ENCODE measurements around the gene AGXT2. TPM values are rescaled to one million over a fixed set of nuclear protein-coding genes. Genes with fewer than 3 reads are reported as not detected.
"Not testable (repeated sequence)": the region's sequence is repeated elsewhere in the genome, so short reads cannot be mapped to it uniquely, and the experiment has no call there.

The AGXT2 gene
- total RNA-seq, 1 donor from 2014 or later: not detected

- no peak overlapping the region for H3K27ac Mint-ChIP-seq
- H3K36me3 Mint-ChIP-seq (ENCODE audit: insufficient read depth): no peaks in the 10 kb centered on the region
- H3K4me1 Mint-ChIP-seq (ENCODE audit: low read depth): peaks cover 6% of the 10 kb centered on the region
- DNase-seq (ENCODE audit: low spot score, unreplicated experiment): no peak
- H3K9me3 Mint-ChIP-seq (ENCODE audit: low read depth): peaks cover 3% of the 10 kb centered on the region
- no peak overlapping the region for H3K4me3 Mint-ChIP-seq (ENCODE audit: low read depth)
- TF ChIP-seq CTCF (IDR thresholded peaks at IDR 0.05; ENCODE audit: unreplicated experiment): no peak
- no peaks in the 10 kb centered on the region for H3K27me3 Mint-ChIP-seq
Observed at GRCh38 chr5:34977934-34978613, 69.7 kb downstream of the AGXT2 start.

GRCh38 chr5:34976347-34976746, 71.4 kb downstream of the AGXT2 start:
- Mint-ChIP-seq H3K27me3 (no peaks in the 10 kb centered on the region), H3K9me3 (ENCODE audit: low read depth) (no peaks in the 10 kb centered on the region), H3K4me1 (ENCODE audit: low read depth) (peaks cover 6% of the 10 kb centered on the region), H3K4me3 (ENCODE audit: low read depth) (no peak overlapping the region), H3K36me3 (ENCODE audit: insufficient read depth) (no peaks in the 10 kb centered on the region), H3K27ac (no peak overlapping the region)
- no peak for TF ChIP-seq CTCF (IDR thresholded peaks at IDR 0.05; ENCODE audit: unreplicated experiment)
- no peak for DNase-seq (ENCODE audit: low spot score, unreplicated experiment)

- not testable (repeated sequence) for H3K27me3 Mint-ChIP-seq; H3K4me3 Mint-ChIP-seq (ENCODE audit: low read depth); DNase-seq (ENCODE audit: low spot score, unreplicated experiment); H3K4me1 Mint-ChIP-seq (ENCODE audit: low read depth); H3K27ac Mint-ChIP-seq; H3K36me3 Mint-ChIP-seq (ENCODE audit: insufficient read depth); H3K9me3 Mint-ChIP-seq (ENCODE audit: low read depth)
Observed at GRCh38 chr5:34971655-34972054, 76.1 kb downstream of the AGXT2 start.

- no peak overlapping the region for H3K27ac Mint-ChIP-seq
- no peak for TF ChIP-seq CTCF (IDR thresholded peaks at IDR 0.05; ENCODE audit: unreplicated experiment)
- peaks cover 13% of the 10 kb centered on the region for H3K36me3 Mint-ChIP-seq (ENCODE audit: insufficient read depth)
- peaks cover 12% of the 10 kb centered on the region for H3K9me3 Mint-ChIP-seq (ENCODE audit: low read depth)
- H3K27me3 Mint-ChIP-seq: no peaks in the 10 kb centered on the region
- peaks cover 3% of the 10 kb centered on the region for H3K4me1 Mint-ChIP-seq (ENCODE audit: low read depth)
- H3K4me3 Mint-ChIP-seq (ENCODE audit: low read depth): no peak overlapping the region
- no peak for DNase-seq (ENCODE audit: low spot score, unreplicated experiment)
Observed at GRCh38 chr5:34970552-34970951, 77.2 kb downstream of the AGXT2 start.

- no peak for DNase-seq (ENCODE audit: low spot score, unreplicated experiment)
- no peak overlapping the region for H3K27ac Mint-ChIP-seq
- no peaks in the 10 kb centered on the region for H3K27me3 Mint-ChIP-seq
- no peaks in the 10 kb centered on the region for H3K4me1 Mint-ChIP-seq (ENCODE audit: low read depth)
- peaks cover 15% of the 10 kb centered on the region for H3K36me3 Mint-ChIP-seq (ENCODE audit: insufficient read depth)
- no peak overlapping the region for H3K4me3 Mint-ChIP-seq (ENCODE audit: low read depth)
- no peak for TF ChIP-seq CTCF (IDR thresholded peaks at IDR 0.05; ENCODE audit: unreplicated experiment)
- peaks cover 18% of the 10 kb centered on the region for H3K9me3 Mint-ChIP-seq (ENCODE audit: low read depth)
Observed at GRCh38 chr5:34968258-34968657, 79.5 kb downstream of the AGXT2 start.

- no peak for DNase-seq (ENCODE audit: low spot score, unreplicated experiment)
- H3K36me3 Mint-ChIP-seq (ENCODE audit: insufficient read depth): peaks cover 15% of the 10 kb centered on the region
- no peak overlapping the region for H3K4me3 Mint-ChIP-seq (ENCODE audit: low read depth)
- no peaks in the 10 kb centered on the region for H3K4me1 Mint-ChIP-seq (ENCODE audit: low read depth)
- H3K27me3 Mint-ChIP-seq: no peaks in the 10 kb centered on the region
- peaks cover 18% of the 10 kb centered on the region for H3K9me3 Mint-ChIP-seq (ENCODE audit: low read depth)
- H3K27ac Mint-ChIP-seq: no peak overlapping the region
- no peak for TF ChIP-seq CTCF (IDR thresholded peaks at IDR 0.05; ENCODE audit: unreplicated experiment)
Observed at GRCh38 chr5:34967540-34967939, 80.2 kb downstream of the AGXT2 start.
